NCI-H146 treated with DMSO at 0.1 percent for 48 hours (cell line): ENCODE measurements around the gene PDZD2.
"Not testable (repeated sequence)": the region's sequence is repeated elsewhere in the genome, so short reads cannot be mapped to it uniquely, and the experiment has no call there.

Source experiments
- DNase-seq: peaks from one replicate; lab custom pipeline; 2025; ENCODE audit not compliant: unreplicated experiment; lab: John Stamatoyannopoulos, UW

PDZD2 gene

GRCh38 chr5:31688515-31689092 lies 49.7 kb downstream of the PDZD2 start:
- DNase-seq: no peak

GRCh38 chr5:31691408-31691807 lies 52.5 kb downstream of the PDZD2 start:
- DNase-seq: not testable (repeated sequence)

GRCh38 chr5:31692561-31693221 lies 53.8 kb downstream of the PDZD2 start:
- no peak for DNase-seq

DNA sequence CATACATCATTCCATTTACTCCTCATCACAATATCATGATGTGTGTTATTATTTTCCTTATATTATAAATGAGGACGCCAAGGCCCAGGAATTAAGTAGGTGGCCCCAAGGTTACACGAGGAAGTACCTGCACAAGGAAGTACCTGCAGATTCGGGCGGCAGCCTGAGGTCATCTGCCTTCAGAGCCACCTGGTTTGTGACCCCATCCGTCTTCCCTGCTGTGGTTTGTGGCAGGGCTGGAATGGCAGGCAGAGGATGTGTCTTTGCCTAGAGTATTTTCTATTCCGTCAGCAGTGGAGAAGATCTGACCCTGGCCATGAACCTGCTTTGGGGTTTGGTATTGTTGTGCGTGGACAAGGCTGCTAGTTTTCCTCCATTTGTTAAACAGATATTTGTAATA lies 59.7 kb downstream of the PDZD2 start:
- DNase-seq: no peak

DNA sequence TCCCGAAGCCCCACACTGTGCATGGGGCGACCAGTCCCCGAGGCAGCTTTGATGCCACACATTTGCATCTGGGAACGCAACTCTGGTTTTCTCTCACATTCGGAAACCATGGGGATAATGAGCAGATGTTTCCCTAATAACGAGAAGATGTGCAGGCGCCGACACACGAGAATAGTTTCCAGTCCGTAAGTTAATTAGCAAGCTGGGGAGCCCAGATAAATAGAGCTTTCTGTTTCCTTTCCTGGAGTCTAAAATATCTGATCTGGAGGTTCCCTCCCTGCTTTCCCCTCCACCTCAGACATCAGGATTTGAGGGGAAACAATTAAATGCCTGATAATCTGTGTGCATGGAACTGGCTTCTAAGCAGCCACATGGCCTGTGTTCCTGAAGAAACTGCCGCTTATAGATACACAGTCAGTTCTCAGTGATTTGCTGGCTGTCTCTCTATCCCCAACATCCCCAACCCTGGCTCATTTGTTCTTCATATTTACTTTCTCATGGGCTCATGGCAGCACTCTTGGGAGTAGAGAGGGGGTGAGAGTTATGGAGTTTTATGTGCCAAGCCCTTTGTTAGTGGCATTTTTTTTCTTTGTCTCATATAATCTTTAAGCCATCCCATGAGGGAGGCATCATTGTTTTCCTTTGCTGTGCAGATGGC lies 62.8 kb downstream of the PDZD2 start:
- no peak for DNase-seq

DNA sequence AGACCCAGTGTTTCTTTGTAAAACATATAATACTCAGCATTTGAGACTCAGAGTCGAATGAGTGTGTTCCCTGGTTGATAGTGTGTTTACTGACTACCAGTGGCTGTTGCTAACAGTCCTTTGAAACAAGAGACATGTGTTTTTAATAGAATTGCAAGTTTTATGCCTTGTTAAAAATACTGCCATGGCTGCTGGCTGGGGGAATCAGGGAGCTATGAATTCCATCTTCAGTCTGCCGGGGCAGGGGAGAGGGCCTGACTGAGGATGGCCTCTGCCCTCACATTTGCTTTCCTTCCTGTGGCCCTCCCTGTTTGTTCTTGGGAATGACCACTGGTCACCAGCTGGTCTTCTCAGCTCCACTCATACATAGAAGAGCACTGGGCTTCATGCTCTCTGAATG lies 63.8 kb downstream of the PDZD2 start:
- DNase-seq: no peak

- DNase-seq: no peak
Observed at GRCh38 chr5:31703757-31704156, 64.8 kb downstream of the PDZD2 start.

- DNase-seq: no peak
Observed at GRCh38 chr5:31706186-31706585, 67.3 kb downstream of the PDZD2 start.

- no peak for DNase-seq
Observed at GRCh38 chr5:31707329-31707728, 68.4 kb downstream of the PDZD2 start.

DNA sequence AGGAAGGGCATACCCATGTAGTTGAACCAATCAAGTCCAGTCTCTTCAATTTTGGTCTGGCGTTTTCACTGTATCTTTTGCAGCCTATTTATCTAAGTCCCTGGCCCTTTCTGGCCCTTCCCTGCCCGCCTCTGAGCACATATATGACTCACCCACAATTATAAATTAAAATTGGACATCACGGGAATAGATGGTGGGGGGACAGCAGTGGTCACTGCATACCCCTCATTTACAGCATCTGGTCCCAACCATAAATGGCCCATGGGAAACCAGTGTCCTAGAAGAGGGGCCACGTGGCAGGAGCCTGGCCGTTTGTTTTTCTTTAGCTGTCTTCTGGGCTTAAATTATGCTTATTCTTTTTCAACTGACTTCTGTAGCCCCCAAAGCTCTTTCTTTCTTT lies 69.2 kb downstream of the PDZD2 start:
- DNase-seq: no peak

DNA sequence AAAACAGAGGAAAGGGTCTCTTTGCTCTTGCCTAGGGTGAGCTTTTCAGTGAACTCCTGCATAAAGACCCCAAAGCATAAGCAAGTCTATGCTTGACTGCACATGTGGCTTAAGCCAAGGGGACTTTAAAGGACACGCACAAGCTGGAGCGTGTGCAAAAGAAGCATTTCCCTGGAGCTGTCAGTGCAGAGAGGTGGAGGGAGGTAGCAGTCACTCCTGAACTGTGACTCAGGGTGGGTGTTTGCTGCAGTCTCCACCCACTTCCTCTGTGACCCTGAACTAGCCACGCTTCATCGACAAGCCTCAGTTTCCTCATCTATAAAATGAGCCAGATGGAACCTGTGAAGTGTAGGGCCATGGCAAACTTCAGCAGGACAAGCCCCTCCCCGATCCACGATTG lies 72.4 kb downstream of the PDZD2 start:
- no peak for DNase-seq

- no peak for DNase-seq
Observed at GRCh38 chr5:31711935-31712592, 73.1 kb downstream of the PDZD2 start.

DNA sequence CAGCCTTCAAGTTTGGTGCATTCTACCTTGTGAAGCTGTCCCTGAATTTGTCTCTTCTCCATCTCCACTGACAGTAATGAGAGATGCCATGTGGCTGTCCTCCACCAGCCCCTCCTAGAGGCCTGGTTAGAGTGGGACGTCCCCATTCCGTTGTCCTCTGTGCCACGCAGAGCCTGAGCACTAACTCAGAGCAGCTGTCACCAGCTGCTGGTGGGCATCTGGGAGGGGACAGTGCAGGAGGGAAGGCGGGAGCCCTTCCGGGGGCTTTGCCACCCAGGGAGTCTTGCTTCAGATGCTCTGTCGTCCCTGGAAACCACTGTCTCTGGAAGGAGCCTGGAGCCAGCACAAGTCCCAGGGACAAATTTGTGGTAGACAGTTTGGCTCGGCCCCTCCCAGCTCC lies 78.6 kb downstream of the PDZD2 start:
- DNase-seq: no peak

GRCh38 chr5:31720004-31720403 lies 81.1 kb downstream of the PDZD2 start:
- DNase-seq: no peak

- no peak for DNase-seq
Observed at GRCh38 chr5:31720811-31721345, 81.9 kb downstream of the PDZD2 start.

DNA sequence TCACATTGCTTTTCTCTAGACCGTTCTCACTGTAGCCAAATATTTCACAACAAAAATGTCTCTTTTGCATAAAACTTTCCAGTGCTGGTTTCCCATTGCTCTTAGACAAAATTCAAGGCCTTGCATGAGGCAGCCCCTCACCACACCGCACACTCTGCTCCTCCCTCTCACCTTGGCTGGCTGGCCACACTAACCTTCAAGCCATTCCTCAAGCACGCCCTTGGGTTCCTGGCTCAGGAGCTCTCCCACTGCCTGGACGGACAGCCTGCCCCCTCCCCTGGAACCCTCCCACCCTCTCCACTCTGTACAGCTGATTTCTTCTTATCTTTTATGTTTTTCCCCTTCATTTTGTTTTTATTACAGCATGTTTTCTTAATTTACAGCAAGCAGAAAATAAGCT lies 83.2 kb downstream of the PDZD2 start:
- DNase-seq: no peak

GRCh38 chr5:31725996-31726395 lies 87.1 kb downstream of the PDZD2 start:
- no peak for DNase-seq

GRCh38 chr5:31726952-31727351 lies 88.0 kb downstream of the PDZD2 start:
- no peak for DNase-seq

- DNase-seq: no peak
Observed at GRCh38 chr5:31728039-31728438, 89.1 kb downstream of the PDZD2 start.

DNA sequence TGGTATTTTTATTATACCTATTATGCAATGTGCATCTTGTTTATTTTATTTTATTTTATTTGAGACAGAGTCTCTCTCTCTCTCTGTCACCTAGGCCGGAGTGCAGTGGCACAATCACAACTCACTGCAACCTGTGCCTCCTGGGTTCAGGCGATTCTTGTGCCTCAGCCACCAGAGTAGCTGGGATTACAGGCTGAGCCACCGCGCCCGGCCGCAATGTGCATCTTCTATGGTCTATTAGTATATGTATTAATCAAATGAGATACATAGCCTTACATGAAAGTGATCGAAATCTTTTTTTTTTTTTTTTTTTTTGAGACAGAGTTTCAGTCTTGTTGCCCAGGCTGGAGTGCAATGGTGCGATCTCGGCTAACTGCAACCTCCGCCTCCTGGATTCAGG lies 89.9 kb downstream of the PDZD2 start:
- not testable (repeated sequence) for DNase-seq

- no peak for DNase-seq
Observed at GRCh38 chr5:31730139-31730538, 91.2 kb downstream of the PDZD2 start.

DNA sequence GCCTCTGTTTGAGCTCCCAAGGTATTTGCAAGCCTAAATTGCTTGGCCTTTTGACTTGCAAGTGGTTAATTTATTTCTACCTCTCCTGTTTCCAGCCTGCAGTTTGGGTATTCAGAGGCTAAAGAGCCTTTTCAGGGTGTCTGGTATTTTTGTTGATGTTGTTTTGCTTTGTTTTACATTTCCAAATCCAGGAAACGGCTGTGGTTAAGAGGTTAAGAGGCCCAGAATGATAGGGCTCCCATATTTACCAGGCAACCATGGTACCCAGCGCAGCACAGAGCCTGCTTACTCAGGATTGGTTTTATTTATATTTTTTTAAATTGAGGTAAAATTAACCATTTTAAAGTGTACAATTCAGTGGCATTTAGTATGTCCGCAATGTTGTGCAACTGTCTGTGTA lies 92.1 kb downstream of the PDZD2 start:
- DNase-seq: no peak
